Activated T-helper 1 cell treated with anti-CD3 and anti-CD28 coated beads, Interleukin-2, amount 50 U/mL, for 16 hours (primary cell): ENCODE results near the gene CLSTN2.

Experiments used
- DNase-seq, 2 donors: peaks; one replicate each; pipeline ENCODE4 v3.0.0-alpha.2; 2020; ENCODE audit warnings: low read depth in 1 of 2, low spot score in 1 of 2

The CLSTN2 gene

DNA sequence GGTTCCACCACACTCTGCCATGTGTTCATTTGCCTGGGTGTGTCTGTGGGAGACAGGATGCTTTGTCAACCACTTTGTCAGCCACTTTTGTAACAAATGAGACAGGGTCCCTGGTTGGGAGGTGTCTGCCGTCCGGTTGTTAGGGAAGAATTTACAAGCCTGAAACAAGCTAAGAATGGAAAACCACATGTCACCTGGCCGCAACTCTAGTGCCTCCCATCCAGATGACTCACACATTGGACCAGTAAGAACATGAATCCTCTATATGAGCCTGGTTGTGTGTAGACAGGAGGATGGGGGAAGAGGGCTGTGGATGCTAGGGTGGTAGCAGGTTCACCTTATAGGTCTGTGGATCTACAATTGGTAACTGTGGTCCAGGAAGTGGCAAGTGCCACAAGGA is 335.3 kb downstream of the CLSTN2 start:
- no peak for DNase-seq

DNA sequence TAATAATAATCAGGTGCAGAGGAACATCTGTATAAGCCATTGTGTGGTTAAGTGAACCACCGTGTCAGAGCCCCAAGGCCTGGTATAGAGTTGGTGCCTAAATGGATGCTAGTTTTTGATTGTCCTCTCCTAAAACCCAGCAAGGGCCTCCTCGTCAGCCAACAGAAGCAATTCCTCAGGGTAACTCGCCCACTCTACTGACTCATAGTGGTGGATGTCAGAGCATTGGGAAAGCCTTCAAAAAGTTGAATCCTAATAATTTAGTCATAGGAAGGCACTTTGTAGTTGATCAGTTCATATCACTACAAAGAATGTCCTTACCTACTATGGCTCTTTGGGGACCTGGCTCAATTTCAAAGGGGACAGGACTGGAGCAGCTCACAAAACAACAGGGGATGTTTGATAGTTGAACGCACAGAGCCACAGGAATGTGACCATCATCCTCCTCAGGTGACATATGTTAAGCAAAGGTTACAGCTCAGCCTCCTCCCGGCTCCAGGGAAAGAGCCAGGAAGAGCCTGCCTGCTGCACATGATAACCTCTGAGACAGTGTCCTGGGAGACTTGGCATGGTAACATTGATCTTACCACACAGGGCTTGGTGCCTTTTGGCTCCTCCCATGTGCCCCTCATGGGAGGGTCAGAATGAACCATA is 338.7 kb downstream of the CLSTN2 start:
- DNase-seq = no peak

DNA sequence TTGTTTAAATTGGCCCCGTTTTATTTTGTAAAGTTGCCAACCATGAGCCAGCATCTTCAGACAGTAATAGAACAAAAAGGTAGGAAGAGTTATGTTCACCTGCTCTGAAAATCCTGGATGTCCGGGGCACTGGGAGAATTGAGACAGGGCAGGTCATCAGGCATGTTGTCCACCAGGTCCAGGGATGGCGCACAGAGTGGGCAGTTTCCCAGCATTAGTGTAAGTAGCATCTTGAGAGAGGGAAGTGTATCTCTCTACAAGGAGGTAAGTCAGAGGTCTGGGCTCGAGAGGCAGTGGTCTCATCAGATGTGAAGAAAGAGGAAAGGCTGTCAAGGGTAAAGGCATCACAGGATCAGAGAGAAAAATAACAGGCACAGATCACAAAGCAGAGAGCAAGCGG is 339.4 kb downstream of the CLSTN2 start:
- DNase-seq = no peak

DNA sequence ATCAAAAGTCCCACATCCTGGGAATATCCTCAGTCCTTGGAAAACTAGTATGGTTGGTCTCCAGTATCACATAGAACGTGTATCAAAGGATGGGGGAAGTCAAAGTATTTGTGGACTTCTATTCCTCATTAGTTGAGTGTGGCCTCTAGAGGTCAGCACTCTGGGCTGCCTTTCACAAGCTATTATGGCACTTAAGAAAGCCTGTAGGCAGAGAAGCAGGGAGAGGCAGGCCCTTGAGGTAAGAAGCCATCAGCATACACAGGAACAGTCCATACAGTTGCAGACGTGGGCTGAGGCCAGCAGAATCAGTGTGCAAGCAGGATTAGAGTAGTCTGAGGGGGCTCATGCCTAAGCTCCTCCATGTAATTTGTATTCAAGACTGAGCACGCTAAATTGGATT is 341.7 kb downstream of the CLSTN2 start:
- DNase-seq = no peak

DNA sequence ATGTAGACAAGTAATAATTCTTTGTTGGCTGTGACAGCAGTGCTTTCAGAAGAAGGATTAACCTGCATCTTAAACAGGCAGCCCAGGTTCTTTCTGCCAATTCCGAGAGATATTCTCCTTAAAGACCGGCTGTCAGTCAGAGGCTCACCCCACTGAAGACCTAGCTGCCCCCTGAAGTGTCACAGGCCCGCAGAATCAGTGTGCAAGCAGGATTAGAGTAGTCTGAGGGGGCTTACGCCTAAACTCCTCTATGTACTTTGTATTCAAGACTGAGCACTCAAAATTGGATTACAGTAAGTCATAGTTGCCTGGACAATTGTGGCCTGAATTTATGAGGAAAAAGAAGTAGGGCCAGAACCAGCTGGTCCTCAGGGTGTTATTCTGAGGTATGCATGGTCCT is 342.9 kb downstream of the CLSTN2 start:
- no peak for DNase-seq

DNA sequence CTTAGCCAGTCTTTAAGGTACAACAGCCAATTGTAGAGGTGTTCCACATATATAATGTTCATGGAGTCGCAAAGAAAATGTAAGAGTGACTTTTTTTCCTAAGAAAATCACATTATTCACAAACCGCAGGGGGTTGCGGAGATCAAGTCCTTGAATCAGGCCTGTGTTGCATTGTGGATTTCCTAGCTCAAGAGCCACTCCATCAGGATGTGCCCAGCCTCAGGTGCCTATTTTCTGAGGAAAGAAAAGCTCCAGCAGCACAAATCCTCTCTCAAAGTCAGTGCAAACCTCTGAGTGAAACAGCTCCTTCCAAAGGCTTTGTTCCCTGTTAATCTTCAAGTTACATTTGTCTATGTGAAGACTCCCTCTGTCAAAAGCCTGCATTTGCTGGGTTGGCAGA is 349.4 kb downstream of the CLSTN2 start:
- DNase-seq = no peak

DNA sequence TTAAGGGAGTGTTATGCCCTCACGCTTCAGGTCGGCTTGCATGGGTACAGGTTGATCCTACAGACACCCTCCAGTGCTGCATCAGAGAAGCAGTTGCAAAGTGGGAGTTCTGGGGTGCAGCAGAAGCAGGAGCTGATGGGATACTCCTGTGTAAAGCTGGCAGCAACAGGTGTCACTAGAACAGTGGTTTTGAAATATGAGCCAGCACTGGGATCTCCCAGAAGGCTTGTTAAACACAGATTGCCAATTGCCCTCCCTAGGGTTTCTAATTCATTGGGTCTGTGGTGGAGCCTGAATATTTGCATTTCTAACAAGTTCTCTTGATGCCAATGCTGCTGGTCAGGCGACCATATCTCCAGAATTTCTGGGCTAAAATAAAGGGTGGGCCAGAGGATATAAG is 350.4 kb downstream of the CLSTN2 start:
- DNase-seq = no peak

DNA sequence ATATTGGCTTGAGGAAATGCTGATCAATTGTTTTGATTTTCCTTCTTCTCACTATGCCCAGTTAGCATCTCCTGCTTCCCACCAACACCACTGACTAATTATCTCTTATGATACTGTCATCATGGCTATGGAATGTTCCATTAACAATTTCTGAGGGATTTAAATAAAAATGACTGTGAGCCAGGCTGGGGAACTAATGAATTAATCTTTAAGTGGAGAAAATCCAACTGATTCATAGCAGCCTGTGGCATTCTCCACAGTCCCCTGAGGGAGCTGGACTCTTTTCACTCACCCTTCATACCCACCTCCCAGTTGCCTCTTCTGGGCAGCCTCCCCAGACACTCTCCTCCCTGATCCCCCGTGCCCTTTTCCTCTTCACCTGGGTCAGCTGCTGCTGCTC is 353.6 kb downstream of the CLSTN2 start:
- DNase-seq = no peak

DNA sequence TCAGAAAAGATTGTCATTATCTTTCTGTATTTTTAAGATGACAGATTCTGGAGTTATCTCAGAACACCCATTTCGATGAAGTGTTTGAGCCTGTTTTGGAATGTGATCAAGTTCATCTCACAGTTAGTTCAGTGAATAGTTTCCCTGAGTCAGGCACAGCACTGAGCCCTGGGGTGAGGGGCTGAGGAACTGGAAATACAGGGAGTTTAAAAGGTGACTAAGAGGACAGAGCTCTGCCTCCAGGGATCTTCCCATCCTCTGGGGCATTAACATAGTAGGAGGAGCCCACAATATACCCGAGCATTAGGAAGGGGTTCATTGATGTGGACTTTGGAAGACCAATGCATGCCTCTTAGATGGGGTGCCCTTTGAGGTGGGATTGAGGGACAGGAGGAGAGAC is 355.1 kb downstream of the CLSTN2 start:
- DNase-seq = no peak

DNA sequence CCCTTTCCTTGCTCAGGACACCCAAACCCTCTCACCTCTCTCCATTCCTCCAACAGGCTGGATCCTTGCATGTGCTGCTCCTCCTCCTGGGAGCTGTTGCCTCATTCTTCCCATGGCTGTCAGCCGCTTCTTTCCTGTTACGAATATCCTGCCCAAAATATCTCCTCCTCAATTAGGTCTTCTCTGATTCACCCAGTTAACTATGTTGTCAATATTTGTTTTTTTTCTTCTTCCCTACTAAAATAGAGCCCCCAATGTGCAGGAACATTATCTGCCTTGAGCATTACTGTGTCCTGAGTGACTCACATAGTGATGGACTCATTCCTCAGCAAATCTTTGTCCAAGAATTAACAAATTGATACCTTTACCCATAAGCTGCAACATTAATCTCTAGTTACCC is 357.2 kb downstream of the CLSTN2 start:
- no peak for DNase-seq

DNA sequence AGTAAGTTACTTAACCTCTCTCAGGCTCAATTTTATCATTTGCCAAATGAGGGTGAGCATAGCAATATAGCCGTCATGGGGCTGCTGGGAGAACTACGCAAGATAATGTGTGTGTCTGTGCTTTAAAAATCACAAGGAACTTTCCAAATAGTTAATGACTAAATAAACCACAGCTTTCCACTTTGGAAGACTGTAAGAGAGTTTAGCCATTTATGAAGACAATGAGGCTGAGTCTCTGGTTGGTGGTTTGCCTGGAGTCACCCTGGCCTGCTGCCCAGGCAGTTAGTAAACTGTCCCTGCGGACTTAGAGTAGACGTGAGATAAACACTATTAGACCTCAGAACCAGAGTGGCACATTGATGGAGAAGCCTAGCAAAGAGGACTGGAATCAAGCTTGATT is 357.7 kb downstream of the CLSTN2 start:
- no peak for DNase-seq

DNA sequence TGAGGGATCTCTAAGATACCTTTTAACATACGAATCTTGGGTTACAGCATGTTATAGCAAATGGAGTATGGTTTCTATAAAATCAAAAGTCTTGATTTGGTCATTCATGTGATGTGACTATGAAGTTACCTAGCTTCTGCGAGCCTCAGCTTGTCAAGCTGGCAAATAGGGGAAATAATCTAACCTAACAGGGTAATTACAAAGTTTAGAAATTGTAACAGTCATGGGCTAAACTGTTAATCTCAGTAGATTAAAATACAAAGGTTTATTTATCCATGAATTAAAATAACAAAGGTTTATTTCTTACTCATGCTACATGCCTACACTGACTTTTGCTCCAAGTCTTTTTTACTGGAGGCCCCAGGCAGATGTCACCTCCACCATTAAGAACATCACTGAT is 359.1 kb downstream of the CLSTN2 start:
- DNase-seq = no peak

DNA sequence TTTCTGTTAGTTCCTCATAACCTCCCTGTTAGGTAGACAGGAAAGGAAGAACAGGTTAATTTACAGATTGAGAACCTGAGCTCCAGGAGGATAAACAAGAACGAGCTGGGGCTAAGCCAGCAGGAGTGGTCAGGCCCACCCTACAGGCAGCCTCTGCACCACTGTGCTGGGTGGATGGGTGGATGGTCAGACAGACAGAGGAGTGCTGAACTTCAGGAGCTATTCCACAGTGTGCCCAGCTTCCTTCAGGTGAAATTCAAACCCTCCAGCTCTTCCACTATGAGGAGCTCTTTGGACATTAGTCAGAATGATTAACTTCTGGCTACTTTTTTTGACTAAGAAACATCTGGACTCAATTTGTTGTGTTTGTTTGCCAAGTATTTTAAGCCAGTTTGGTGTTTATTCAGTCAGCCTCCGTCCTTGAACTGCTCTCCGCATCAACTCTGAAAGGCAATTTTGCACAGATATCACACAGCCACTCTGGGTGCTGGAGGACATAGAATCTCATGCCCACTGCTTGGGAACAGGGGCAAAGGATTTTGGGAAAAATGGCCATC is 361.9 kb downstream of the CLSTN2 start:
- DNase-seq = no peak

DNA sequence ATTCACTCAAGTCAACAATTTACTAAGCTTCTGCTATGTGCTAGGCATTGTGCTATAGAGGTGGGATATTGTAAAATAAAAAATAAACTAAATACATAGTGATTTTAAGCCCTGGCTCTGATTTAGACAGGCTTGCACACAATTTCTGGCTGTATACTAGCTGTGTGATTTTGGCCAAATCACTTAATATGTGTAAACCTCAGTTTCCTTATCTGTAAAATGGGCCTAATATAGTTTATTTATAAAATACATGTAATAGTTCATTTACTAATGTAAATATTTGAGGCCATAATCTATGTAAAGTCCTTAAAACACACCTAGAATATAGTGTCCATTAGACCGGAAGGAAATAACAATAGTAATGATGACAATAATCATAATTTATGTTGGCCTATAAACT is 363.1 kb downstream of the CLSTN2 start:
- no peak for DNase-seq

DNA sequence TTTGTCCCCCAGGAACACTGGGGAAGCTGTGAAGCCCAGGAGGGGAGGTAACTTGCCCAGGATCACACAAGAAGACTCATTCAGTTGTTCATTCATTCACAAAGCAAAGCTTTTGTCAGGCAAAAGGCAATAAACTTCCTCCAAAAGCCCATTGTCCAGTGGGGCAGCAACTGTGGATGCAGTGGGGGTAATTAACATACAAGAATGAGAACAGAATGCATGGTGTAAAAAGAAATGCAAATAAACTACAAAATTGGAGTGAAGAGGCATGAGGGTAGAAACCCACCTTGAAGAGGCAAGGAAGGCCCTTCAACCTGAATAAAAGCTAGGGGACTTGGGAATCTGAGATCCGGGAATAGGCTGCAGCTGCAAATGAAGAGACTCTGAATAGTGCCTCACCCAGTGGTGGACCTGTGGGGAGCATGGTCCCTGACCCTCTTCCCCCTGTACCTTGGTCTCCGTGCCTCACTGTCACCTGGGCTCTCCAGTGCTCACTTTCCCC is 363.6 kb downstream of the CLSTN2 start:
- no peak for DNase-seq

DNA sequence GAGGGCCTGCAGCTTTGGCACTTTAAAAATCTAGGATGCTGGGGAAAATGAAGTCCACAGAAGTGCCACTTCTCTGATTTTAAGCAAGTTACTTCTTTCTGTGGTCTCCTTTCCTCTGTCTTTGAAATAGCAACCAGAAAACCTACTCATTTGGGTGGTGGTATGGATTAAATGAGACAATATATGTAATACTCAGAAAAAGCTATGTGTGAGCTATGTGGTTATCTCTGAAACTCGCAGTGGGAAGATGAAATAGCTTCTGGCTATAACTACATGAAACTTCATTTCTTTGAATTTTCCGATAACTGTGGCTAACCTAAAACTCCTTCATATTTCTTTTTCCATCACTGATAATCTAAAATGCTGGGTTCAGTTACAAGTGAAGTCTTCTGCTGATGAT is 368.9 kb downstream of the CLSTN2 start:
- no peak for DNase-seq

DNA sequence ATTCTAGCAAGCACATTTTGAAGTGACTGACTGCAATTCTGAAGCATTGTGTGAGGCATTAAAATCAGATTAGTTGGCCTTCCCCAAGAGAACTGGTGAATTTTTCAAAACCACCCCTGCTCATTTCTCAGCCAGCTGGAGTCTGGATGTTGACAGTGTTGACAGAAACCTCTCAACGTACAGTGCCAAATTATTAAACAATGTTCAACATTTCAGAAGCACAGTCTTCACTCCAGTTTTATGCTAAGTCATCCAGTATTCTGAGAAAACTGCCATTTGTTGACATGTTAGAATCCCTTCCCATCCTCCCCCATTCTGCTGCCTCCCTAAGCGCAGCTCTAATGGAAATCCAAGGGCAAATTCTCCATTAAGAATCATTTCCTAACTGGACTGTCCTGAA is 373.6 kb downstream of the CLSTN2 start:
- DNase-seq = no peak

DNA sequence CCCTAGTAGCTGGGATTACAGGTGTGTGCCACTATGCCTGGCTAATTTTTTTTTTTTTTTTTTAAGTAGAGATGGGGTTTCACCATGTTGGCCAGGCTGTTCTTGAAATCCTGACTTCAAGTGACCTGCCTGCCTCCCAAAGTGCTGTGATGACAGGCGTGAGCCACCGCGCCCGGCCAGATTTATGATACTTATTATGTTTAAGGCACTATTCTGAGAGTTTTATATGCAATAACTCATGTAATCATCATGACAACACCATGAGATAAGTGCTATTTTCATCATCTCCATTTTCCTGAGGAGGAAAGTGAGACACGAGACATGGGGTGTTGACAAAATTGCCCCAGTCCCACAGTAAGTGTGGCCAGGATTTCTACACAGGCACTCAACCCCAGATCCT is 376.4 kb downstream of the CLSTN2 start:
- DNase-seq = no peak

DNA sequence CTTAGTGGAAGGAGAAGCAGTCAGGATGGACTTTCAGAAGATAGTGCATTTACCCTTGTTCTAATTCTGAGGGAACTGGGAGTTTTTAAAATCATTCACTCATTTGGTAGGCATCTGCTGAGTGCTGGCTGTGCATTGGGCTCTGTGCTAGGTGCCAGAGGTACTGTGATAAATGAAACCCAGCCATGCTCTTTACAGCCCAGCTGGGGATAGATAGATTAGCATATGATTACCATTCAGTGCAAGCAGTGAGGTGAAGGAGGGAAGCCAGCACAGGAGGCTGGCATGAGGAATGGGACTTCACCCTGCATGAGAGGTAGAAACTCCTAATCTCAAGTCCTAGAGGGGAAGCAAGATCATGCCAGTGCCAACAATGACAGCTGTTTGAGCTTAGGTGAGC is 381.0 kb downstream of the CLSTN2 start:
- no peak for DNase-seq

DNA sequence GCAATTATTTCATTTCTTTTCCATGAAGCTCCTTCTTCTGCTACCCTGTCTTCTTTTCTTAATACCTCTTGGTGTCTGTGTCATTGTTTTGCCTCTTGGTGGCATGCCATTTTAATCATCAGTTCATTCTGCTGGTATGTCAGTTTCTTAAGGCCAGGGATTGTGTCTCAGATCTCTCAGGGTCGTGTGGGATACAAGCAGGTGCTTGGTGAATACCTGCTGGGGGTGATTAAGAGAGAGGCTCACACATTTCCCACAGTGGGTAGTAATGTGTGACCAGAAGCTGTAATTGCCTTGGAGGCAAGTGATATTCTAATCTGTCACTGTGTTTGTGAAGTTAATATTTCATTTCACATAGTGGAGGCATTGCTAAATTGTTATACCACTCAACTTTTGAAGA is 381.5 kb downstream of the CLSTN2 start:
- DNase-seq = no peak

DNA sequence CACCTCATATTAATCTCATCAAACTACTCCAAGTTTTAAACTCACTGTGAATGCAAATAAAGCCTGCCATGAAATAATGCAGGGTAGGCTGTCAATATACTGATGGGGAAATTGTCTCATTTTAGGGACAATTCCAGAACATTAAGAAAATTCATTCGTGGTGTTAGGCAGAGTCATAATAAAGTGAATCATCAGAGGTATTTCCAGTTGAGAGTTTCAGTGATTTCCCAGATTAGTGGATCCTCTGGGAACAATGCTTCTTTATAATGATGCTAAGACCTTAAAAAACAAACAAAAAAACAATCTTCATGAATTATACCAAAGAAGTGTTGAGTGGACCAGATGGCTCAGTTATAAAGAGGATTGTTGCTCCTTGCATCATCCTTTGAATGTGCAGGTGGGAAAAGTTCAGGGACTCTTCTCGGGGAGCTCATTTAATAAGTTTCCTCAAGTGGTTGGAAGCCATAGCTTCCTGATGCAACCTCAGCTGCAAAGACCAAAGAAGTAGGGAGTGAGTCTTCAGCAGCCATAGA is 381.9 kb downstream of the CLSTN2 start:
- DNase-seq = no peak

DNA sequence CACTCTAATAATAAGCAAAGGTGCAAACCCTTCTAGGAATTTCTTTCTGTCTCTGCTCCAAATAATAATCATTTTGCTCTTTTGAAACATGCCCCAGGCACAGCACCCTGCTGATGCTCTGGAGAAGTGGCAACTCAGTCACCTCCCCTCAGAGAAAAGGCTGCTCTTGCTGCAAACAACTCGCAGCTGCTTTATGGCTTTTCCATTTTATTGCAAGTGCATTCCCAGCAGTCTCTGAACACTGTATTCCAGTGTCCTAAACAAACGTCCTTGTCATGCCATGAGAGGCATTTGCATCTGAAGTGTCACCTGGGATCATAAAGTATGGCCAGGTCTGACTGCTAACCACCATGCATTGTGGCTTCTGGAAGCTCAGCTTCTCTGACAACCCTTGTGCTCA is 384.8 kb downstream of the CLSTN2 start:
- no peak for DNase-seq

DNA sequence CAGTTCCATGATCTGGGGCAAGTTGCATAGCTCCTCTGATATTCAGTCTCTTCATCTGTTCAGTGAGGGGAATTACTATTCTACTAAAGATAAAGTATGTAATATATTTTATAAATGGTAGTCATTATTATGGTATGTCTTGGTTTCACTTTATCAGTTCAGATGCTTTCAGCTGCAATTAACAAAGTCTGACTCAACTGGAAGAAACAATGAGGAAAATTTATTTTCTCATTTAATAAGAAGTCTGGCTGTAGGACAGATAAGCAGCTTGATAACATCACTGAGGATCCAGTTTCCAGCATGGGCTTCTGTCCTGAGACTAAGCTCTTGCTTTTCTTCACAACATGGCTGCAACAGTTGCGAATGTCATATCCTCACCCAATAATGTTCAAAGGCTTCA is 388.6 kb downstream of the CLSTN2 start:
- DNase-seq = no peak
